Stimulated activated CD4-positive, alpha-beta T cell treated with anti-CD3 and anti-CD28 coated beads, Interleukin-15, amount 100 ng/mL, for 24 hours (primary cell): Measurements from ENCODE around the gene RBL2.
"Not testable (repeated sequence)": the region's sequence is repeated elsewhere in the genome, so short reads cannot be mapped to it uniquely, and the experiment has no call there.

Source experiments
- DNase-seq: peaks from one replicate; pipeline ENCODE4 v3.0.0-alpha.2; 2020

RBL2 gene

GRCh38 chr16:53539759-53540718, 105.8 kb downstream of the RBL2 start:
- DNase-seq, result not testable (repeated sequence)
